ENCODE data around the gene GRM8.

GRCh38 chr7:127245002-127245401 is 7.7 kb downstream of the GRM8 start:
- TF ChIP-seq CTCF (IDR thresholded peaks at IDR 0.05; ENCODE audit: low read depth, low read length, poor library complexity, severe bottlenecking) (no peak), EZH2phosphoT487 (IDR thresholded peaks at IDR 0.05; ENCODE audit: borderline replicate concordance, low read length) (no peak)
